ENCODE measurements around the gene FCMR.

The FCMR gene

DNA sequence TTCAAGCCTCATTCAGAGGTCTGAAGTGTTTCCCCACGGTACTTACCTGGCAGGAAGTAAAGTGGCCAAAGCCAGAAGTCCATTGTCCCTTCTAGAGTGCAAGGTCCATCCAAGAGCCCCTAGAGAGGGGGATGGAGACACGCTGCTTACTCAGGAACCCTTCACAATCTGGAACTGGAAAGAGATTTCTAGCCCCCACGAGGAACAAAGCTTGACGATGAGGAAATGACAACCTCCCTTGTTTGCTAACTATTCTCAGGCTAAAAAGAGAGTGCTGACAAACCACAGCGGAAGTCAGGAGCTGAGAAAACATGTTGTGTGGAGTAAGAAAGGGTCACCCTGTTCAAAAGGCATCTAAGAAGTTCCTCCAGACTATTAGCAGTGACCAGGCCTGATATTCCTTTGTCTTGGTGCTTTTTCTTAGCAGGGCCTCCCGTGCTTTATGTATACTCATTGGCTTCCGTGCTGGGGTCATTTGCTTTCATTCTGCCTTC lies at the start of gene FCMR:
Gene FCMR (minus strand): TSS at position 170 of the 494 bp plus-strand sequence. CDS start 87 bp downstream, at position 83.
- in situ Hi-C loops (cut with MboI; ENCODE audit: low pct_unique_long_range_greater_than_20kb, low sequenced_read_pairs) = loop anchor here (25.0 kb wide), 1 partner anchor 185 kb away; no protein-coding TSS in a partner anchor
- DNase-seq = peak; percentile 73

DNA sequence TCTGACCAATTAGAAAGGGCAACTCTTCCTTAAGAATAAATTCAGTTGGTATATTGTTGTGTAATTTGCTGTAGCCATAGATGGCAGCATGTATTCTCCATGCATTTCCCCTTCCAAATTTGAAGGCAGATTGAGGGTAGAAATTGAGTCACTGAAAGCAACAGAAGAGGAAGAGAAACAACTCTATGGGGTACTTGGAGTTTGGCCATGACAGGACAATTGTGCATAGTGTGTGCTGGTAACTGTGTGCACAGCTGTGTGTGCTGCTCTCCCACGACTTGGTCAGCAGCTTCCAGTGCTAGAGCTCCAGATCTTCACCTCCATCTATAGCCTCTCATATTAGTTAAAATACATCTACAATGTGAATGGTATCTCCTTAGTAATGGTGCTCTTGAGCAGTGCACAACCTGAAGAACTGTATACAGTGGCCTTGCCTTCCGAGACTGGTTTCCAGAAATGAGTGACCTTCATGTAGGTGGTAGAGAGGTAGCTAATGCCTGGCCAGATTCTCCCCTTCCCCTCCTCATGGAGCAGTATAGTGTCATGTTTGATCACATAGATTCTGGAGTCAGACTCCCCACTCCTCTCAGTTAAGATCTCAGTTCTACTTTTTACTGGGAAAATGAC lies 49.4 kb upstream of the FCMR start:
- no peak for DNase-seq
- in situ Hi-C loops (cut with MboI; ENCODE audit: low pct_unique_long_range_greater_than_20kb, low sequenced_read_pairs) = no loop called here

DNA sequence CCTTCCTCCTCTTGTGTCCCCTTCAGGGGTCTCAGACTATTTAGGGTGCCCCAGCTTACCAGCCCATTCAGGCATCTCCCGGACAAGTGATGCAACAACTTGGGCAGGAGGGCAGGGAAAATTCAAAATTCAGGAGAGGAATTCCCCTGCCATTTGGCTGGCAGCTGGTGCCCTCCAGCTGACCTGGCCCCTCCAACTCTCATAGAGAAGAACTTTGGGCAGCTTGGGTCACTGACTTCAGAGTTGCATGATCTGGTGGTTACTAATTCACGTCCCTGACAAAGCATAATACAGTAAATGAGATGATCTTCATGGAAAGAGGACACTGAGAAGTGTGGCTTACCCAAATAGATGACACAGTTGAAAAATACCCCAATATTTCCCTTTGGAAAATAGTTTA lies 48.7 kb upstream of the FCMR start, which contains the start of gene FCAMR:
Gene FCAMR (minus strand): TSS at position 15 of the 400 bp plus-strand sequence. CDS start 335 bp downstream, outside the sequence.
- in situ Hi-C loops (cut with MboI; ENCODE audit: low pct_unique_long_range_greater_than_20kb, low sequenced_read_pairs) = no loop called here
- DNase-seq = no peak

DNA sequence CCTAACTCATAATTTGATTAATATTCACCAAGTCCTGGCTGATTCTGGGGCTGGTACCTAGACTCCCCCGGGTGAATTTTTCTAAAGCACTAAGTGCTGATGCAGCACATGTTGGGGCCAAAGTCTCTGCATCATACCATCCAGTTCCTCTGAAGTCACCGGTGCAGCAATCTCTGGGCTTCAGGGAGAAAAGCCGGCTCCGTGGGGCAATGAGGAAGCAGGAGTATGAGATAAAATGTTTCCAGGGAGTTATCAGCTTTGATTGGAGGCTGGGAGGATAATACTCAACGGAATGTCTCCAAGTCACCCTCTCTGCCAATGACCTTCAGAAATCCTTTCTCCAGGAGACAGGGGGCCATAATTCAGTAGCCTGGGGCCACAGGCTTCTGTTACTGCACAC lies 47.3 kb upstream of the FCMR start:
- in situ Hi-C loops (cut with MboI; ENCODE audit: low pct_unique_long_range_greater_than_20kb, low sequenced_read_pairs) = no loop called here
- no peak for DNase-seq

- DNase-seq = peak; percentile 74
- in situ Hi-C loops (cut with MboI; ENCODE audit: low pct_unique_long_range_greater_than_20kb, low sequenced_read_pairs) = no loop called here
Observed at GRCh38 chr1:206967096-206967849, 45.5 kb upstream of the FCMR start.

- no peak for DNase-seq
- in situ Hi-C loops (cut with MboI; ENCODE audit: low pct_unique_long_range_greater_than_20kb, low sequenced_read_pairs) = no loop called here
Observed at GRCh38 chr1:206965781-206966180, 44.0 kb upstream of the FCMR start.

GRCh38 chr1:206963740-206964139 lies 42.0 kb upstream of the FCMR start:
- in situ Hi-C loops (cut with MboI; ENCODE audit: low pct_unique_long_range_greater_than_20kb, low sequenced_read_pairs) = no loop called here
- no peak for DNase-seq

- no peak for DNase-seq
- in situ Hi-C loops (cut with MboI; ENCODE audit: low pct_unique_long_range_greater_than_20kb, low sequenced_read_pairs) = no loop called here
Observed at GRCh38 chr1:206963119-206963712, 41.5 kb upstream of the FCMR start.

GRCh38 chr1:206962272-206962671 lies 40.5 kb upstream of the FCMR start:
- in situ Hi-C loops (cut with MboI; ENCODE audit: low pct_unique_long_range_greater_than_20kb, low sequenced_read_pairs) = no loop called here
- peak; percentile 59 for DNase-seq

DNA sequence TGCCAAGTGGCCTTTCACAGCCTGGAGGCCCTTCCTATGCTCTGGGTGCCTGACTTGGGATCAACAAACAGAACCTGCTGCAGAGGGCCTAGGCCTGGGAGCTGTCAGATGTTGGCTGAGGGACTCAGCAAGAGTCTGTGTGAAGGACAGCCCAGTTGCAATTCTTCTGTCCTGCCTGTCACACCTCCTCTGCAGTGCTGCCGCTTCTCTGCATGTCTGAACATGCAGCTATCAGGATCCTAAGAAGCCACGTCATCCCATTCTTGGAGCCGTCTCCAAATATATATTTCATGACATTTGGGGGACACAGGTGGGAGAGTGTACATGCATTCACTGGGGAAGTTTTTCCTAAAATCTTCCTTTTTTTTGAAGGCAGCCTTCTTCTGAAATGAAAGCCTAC lies 39.9 kb upstream of the FCMR start:
- peak; percentile 19 for DNase-seq
- in situ Hi-C loops (cut with MboI; ENCODE audit: low pct_unique_long_range_greater_than_20kb, low sequenced_read_pairs) = no loop called here

GRCh38 chr1:206960676-206961386 lies 39.1 kb upstream of the FCMR start:
- DNase-seq = no peak
- in situ Hi-C loops (cut with MboI; ENCODE audit: low pct_unique_long_range_greater_than_20kb, low sequenced_read_pairs) = no loop called here

- in situ Hi-C loops (cut with MboI; ENCODE audit: low pct_unique_long_range_greater_than_20kb, low sequenced_read_pairs) = no loop called here
Observed at GRCh38 chr1:206958144-206958543, 36.4 kb upstream of the FCMR start.

DNA sequence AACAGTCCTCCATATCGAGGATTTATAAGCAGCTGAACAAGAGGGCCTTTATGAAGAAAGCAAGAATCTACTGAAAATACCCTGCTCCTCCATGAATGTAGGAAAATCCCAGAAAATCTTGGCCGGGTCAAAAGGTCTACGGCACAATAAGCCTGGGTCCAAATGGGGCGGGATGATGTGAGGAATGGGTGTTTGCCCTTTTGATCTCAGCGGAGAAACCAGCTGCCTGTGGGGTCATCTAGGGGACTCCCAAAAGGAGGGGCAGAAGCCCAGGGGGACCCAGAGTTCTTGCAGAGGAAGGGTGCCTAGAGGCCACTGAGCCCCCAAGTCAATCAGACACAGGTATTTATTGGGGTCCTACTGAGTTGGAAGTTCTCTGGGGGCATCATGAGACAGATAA lies 35.9 kb upstream of the FCMR start:
- DNase-seq = no peak
- in situ Hi-C loops (cut with MboI; ENCODE audit: low pct_unique_long_range_greater_than_20kb, low sequenced_read_pairs) = no loop called here

More at GRCh38 chr1:206958144-206958543, 36.4 kb upstream of the FCMR start:
- no peak for DNase-seq

- DNase-seq = no peak
- in situ Hi-C loops (cut with MboI; ENCODE audit: low pct_unique_long_range_greater_than_20kb, low sequenced_read_pairs) = no loop called here
Observed at GRCh38 chr1:206955476-206956451, 34.0 kb upstream of the FCMR start.

- in situ Hi-C loops (cut with MboI; ENCODE audit: low pct_unique_long_range_greater_than_20kb, low sequenced_read_pairs) = no loop called here
Observed at GRCh38 chr1:206954459-206955342, 33.0 kb upstream of the FCMR start.

GRCh38 chr1:206953626-206954025 lies 31.9 kb upstream of the FCMR start:
- in situ Hi-C loops (cut with MboI; ENCODE audit: low pct_unique_long_range_greater_than_20kb, low sequenced_read_pairs) = no loop called here
- no peak for DNase-seq

More at GRCh38 chr1:206954459-206955342, 33.0 kb upstream of the FCMR start:
- no peak for DNase-seq

DNA sequence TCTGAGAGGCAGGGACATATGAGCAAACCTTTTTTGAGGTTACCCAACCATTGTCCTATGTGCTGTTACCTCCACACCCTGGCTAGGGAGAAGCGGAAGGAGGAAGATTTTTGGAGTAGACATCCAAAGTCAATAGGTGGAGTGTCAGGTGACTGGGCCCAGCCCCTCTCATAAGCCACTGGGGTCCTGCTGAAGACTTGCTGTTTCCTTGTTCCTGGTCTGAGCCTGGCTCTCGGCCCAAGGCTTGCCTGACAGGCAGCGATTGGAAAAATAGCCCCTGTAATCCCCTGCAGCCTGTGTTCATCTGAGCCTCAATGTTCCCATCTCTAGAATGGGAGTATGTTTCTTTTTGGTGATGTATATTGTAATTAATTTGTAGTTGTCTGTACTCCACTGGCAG lies 31.4 kb upstream of the FCMR start:
- in situ Hi-C loops (cut with MboI; ENCODE audit: low pct_unique_long_range_greater_than_20kb, low sequenced_read_pairs) = no loop called here
- no peak for DNase-seq

Data from KBM-7 (cell line).